NT2/D1 (cell line): Measurements from ENCODE around the gene ASPDH.

Experiments
- SUZ12 ChIP-seq: IDR thresholded peaks from 2 replicates; pipeline ENCODE4 v1.6.1; 2011; ENCODE audit not compliant: insufficient read length, insufficient read depth; ENCODE audit errors: extremely low read depth
- YY1 ChIP-seq: IDR thresholded peaks from 2 replicates; pipeline ENCODE4 v1.6.1; 2011; ENCODE audit not compliant: insufficient read length, insufficient read depth
- ZNF274 ChIP-seq: IDR thresholded peaks from 2 replicates; pipeline ENCODE4 v1.6.1; 2011; ENCODE audit warnings: mild to moderate bottlenecking, low read depth, low read length

GRCh38 chr19:50476224-50476906 lies 37.3 kb downstream of the ASPDH start, which contains the start of the genes EMC10 and GARIN5A:
- TF ChIP-seq YY1 (no peak), SUZ12 (no peak), ZNF274 (no peak)
